GM23248 (cell line): Measurements from ENCODE around the gene MSH5.

Experiments
- EZH2 ChIP-seq: fragments of 200-600 bp; sonication (generic); IDR thresholded peaks from 2 replicates; pipeline ENCODE4 v1.6.1; 2018; ENCODE audit warnings: antibody characterized with exemption, mild to moderate bottlenecking; ENCODE audit not compliant: insufficient read depth, poor library complexity, severe bottlenecking
- EZH2phosphoT487 ChIP-seq: fragments of 200-600 bp; sonication (generic); IDR thresholded peaks from 2 replicates; pipeline ENCODE4 v1.6.1; 2018; ENCODE audit warnings: antibody characterized with exemption, moderate library complexity, mild to moderate bottlenecking, low read depth; ENCODE audit not compliant: insufficient read depth

DNA sequence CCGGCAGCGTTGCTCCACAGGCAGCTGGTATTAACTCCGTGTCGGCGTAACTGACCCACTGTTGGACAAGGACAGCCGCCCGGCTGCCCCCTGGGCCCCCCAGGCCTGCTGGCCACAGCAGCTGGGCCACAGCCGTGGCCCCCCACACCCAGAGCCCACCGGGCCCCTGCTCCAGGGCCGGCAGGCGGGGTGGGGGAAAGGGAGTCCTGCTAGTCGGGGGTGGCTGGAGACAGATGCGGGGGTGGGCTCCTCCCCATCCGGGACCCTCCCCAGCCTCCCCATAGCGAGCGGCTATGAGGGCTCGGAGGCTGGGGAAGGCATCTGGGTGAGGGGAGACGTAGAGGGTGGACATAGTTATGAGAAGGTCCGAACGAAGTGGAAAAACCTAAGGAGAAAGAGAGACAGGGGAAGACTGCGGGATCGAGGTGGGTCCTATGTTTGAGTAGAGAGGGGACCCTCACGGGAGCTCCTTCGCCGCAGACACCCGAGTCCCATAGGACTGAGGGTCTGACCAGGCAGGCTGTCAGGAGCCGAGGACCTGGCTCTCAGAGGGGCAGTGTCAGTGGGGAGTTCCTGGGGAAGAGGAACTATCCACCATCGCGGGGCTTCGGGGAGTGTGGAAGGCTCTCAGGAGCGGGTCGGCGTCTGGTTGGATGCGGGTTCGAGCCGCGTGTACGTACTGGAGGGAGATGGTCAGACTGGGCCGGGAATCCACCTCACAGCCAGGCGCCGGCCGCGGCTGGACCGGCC lies 55.2 kb downstream of the MSH5 start:
- TF ChIP-seq EZH2 = no peak
- TF ChIP-seq EZH2phosphoT487 = no peak
